ENCODE data around the gene SPATA6L. TPM values are rescaled to one million over a fixed set of nuclear protein-coding genes. Genes with fewer than 3 reads are reported as not detected.

The SPATA6L gene
- polyA plus RNA-seq, 1 donor, result 7.2 TPM

DNA sequence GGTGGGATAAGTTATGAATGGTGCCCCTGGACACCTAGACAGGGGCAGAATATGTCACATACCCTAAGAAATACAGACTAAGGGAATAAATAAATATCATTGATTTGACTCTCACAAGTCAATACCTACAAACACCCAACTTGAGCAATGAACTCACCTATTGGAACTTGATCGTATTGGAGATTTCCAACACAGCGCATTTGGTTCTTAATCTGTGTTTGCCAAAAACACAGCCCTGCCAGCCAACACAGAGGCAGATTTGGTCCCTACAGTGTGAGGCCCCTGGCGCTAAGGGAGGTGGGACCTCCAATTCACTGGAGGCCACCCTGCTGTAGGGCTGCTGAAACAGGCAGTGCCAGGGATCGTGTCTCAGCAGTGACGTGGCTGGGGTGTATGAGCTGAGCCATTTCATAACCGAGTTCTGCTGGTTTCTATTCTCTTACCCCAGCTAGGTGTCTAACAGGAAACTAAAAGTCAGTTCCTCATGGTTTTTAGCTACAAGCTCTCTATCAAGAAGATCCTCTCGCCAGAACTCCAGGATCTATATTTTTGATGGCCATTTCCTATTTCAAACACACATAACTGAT is 91.5 kb downstream of the SPATA6L start:
- DNase-seq, result no peak
- Histone ChIP-seq H3K27me3 (ENCODE audit: control insufficient read depth, insufficient read depth, low read length) (no peaks in the 10 kb centered on the region), H3K27ac (ENCODE audit: low read length) (no peak overlapping the region), H3K4me1 (ENCODE audit: control insufficient read depth, insufficient read depth, low read length) (no peaks in the 10 kb centered on the region), H3K4me3 (ENCODE audit: low read length) (no peak overlapping the region), H3K9me3 (ENCODE audit: control insufficient read depth, low read depth, low read length) (no peaks in the 10 kb centered on the region), H3K36me3 (ENCODE audit: control insufficient read depth, insufficient read depth, low read length) (peaks cover 30% of the 10 kb centered on the region)
- WGBS (ENCODE audit: insufficient coverage, low lambda C conversion rate), result no CpG with 5 or more reads among the region's 7 CpGs

DNA sequence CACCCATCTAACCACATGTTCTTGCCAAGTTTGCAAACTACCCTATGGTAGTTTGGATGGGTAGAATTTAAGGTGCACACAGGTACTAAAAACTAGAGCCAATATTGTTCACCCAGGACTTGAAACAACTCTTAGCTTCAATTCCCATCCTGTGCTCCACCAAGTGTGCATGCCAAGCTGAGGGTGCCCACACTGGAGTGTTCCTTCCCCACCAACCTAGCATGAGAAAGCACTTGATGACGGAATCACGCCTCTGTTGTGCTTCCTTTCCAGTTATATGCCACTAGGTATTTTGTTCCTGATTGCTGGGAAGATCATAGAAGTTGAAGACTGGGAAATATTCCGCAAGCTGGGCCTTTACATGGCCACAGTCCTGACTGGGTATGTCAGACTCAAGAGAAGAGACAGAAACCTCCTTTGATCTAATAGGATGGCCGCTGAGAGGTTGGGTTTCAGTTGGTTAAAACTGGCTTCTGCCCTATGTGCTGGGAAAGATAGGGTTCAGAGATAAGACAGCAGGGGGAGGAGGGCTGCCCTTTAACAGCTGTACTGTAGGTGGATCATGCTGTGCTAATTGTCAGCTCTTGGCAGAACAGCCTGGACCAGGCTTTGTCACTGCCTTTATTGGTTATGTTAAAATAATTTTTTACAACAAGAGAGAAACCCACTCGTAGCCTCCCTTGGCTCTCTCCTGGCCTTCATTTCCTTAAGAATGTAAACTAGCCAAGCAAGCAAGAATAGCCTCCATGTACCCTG is 92.5 kb downstream of the SPATA6L start:
- WGBS (ENCODE audit: insufficient coverage, low lambda C conversion rate), result no CpG with 5 or more reads among the region's 5 CpGs
- Histone ChIP-seq H3K36me3 (ENCODE audit: control insufficient read depth, insufficient read depth, low read length) (peaks cover 34% of the 10 kb centered on the region), H3K27me3 (ENCODE audit: control insufficient read depth, insufficient read depth, low read length) (no peaks in the 10 kb centered on the region), H3K4me3 (ENCODE audit: low read length) (no peak overlapping the region), H3K27ac (ENCODE audit: low read length) (no peak overlapping the region), H3K4me1 (ENCODE audit: control insufficient read depth, insufficient read depth, low read length) (no peaks in the 10 kb centered on the region), H3K9me3 (ENCODE audit: control insufficient read depth, low read depth, low read length) (no peaks in the 10 kb centered on the region)
- no peak for DNase-seq

DNA sequence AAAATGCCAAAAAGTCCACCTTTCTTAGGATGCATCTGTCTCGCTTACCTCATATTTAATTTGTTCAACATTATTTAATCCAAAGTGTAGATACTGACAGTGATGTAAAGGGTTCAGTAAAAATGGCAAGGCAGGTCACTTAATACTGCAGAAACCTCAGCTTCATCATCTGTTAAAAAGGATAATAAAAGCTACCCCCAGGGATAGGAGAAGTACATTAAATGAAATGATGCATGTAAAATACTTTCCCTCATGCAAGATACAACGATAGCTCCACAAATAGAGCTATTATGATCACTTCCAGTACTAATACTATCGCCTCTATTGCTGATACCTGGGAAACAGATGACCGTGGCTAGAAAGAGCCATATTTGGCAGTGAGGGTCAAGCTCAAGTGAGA is 93.1 kb downstream of the SPATA6L start:
- Histone ChIP-seq H3K4me3 (ENCODE audit: low read length) (no peak overlapping the region), H3K27me3 (ENCODE audit: control insufficient read depth, insufficient read depth, low read length) (no peaks in the 10 kb centered on the region), H3K9me3 (ENCODE audit: control insufficient read depth, low read depth, low read length) (no peaks in the 10 kb centered on the region), H3K36me3 (ENCODE audit: control insufficient read depth, insufficient read depth, low read length) (peaks cover 36% of the 10 kb centered on the region), H3K4me1 (ENCODE audit: control insufficient read depth, insufficient read depth, low read length) (no peaks in the 10 kb centered on the region), H3K27ac (ENCODE audit: low read length) (no peak overlapping the region)
- DNase-seq, result no peak
- WGBS (ENCODE audit: insufficient coverage, low lambda C conversion rate), result no CpG with 5 or more reads among the region's 4 CpGs

DNA sequence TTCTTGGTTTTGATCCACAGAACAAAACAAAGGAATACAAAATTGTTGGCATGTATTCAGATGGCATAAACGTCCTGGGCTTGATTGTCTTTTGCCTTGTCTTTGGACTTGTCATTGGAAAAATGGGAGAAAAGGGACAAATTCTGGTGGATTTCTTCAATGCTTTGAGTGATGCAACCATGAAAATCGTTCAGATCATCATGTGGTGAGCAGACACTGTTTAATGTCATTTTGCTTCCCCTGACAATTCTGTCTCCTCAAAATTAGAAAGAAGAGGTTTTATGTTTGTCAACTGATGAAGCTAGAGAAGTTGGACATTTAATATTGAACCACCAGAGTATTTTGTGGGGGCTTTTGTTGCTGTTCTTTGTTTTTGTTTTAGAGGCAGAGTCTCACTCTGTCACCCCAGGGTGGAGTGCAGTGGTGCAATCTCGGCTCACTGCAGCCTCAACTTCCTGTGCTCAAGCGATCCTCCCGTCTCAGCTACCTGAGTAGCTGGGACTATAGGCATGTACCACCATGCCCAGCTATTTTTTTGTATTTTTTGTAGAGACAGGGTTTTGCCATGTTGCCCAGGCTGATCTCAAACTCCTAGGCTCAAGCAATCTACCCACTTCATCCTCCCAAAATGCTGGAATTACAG is 94.0 kb downstream of the SPATA6L start:
- no peak overlapping the region for H3K27ac ChIP-seq (ENCODE audit: low read length)
- no peaks in the 10 kb centered on the region for H3K9me3 ChIP-seq (ENCODE audit: control insufficient read depth, low read depth, low read length)
- WGBS (ENCODE audit: insufficient coverage, low lambda C conversion rate), result 80% methylated on average over 1 of the region's 5 CpGs
- H3K27me3 ChIP-seq (ENCODE audit: control insufficient read depth, insufficient read depth, low read length), result no peaks in the 10 kb centered on the region
- no peaks in the 10 kb centered on the region for H3K4me1 ChIP-seq (ENCODE audit: control insufficient read depth, insufficient read depth, low read length)
- no peak for DNase-seq
- peaks cover 40% of the 10 kb centered on the region for H3K36me3 ChIP-seq (ENCODE audit: control insufficient read depth, insufficient read depth, low read length)
- H3K4me3 ChIP-seq (ENCODE audit: low read length), result no peak overlapping the region

DNA sequence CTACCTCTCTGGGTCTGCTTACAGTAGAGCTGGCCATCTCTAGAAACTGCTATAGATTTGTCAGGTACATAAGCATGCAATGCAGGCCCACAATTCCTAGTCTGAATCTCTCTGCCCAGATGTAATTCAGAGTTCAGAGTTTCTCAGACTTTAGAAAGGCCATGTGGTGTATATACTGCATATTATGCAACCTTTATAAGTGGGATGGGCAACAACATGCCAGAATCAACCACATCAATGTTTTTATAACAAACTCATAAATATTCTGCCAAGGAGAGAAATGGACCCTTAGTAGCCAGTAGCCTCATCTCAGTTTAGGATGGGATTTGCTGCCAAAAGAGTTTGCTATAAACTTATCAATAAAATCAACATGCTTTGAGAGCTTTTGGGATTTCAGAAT is 97.2 kb downstream of the SPATA6L start:
- no peaks in the 10 kb centered on the region for H3K4me1 ChIP-seq (ENCODE audit: control insufficient read depth, insufficient read depth, low read length)
- H3K27ac ChIP-seq (ENCODE audit: low read length), result no peak overlapping the region
- H3K4me3 ChIP-seq (ENCODE audit: low read length), result no peak overlapping the region
- no peaks in the 10 kb centered on the region for H3K9me3 ChIP-seq (ENCODE audit: control insufficient read depth, low read depth, low read length)
- no peaks in the 10 kb centered on the region for H3K27me3 ChIP-seq (ENCODE audit: control insufficient read depth, insufficient read depth, low read length)
- H3K36me3 ChIP-seq (ENCODE audit: control insufficient read depth, insufficient read depth, low read length), result peaks cover 33% of the 10 kb centered on the region
- DNase-seq, result no peak

DNA sequence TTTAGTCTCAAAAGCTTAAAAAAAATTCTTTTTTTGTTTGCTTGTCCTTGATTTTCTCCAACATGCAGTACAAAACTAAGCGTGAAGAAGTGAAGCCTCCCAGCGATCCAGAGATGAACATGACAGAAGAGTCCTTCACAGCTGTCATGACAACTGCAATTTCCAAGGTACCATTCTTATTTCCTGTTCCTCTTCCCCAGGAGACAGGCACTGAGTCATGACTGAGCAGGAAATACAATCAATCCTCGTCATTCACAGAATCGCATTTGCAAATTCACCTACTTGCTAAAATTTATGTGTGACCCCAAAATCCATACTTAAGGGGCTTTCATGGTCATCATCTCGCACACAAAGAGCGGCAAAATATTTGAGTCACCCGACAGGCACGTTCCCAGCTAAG is 98.7 kb downstream of the SPATA6L start:
- H3K4me1 ChIP-seq (ENCODE audit: control insufficient read depth, insufficient read depth, low read length), result no peaks in the 10 kb centered on the region
- H3K9me3 ChIP-seq (ENCODE audit: control insufficient read depth, low read depth, low read length), result no peaks in the 10 kb centered on the region
- H3K27me3 ChIP-seq (ENCODE audit: control insufficient read depth, insufficient read depth, low read length), result no peaks in the 10 kb centered on the region
- no peak overlapping the region for H3K27ac ChIP-seq (ENCODE audit: low read length)
- no peak for DNase-seq
- H3K4me3 ChIP-seq (ENCODE audit: low read length), result no peak overlapping the region
- H3K36me3 ChIP-seq (ENCODE audit: control insufficient read depth, insufficient read depth, low read length), result peaks cover 27% of the 10 kb centered on the region
- WGBS (ENCODE audit: insufficient coverage, low lambda C conversion rate), result 97% methylated on average over 5 of the region's 8 CpGs

DNA sequence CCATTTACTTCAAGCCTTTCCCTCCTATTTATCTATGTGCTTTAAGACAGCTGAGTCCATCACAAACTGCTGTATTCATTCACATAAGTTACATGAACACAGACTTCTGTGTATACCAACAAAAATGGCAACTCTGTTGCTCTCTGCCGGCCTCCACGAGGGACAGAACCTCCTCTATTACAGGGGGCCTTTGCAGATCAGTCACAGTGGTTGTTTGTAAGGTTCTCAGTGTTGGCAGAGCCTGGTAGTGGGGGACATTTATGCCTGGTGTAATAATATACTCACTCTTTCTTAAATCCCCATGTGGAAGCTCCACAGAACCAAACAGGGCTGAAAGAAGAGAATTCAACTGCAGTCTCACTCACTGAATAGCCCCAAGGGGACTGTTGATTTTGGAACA is 99.5 kb downstream of the SPATA6L start:
- DNase-seq, result no peak
- no peak overlapping the region for H3K27ac ChIP-seq (ENCODE audit: low read length)
- no peak overlapping the region for H3K4me3 ChIP-seq (ENCODE audit: low read length)
- H3K27me3 ChIP-seq (ENCODE audit: control insufficient read depth, insufficient read depth, low read length), result no peaks in the 10 kb centered on the region
- no peaks in the 10 kb centered on the region for H3K9me3 ChIP-seq (ENCODE audit: control insufficient read depth, low read depth, low read length)
- peaks cover 27% of the 10 kb centered on the region for H3K36me3 ChIP-seq (ENCODE audit: control insufficient read depth, insufficient read depth, low read length)
- H3K4me1 ChIP-seq (ENCODE audit: control insufficient read depth, insufficient read depth, low read length), result no peaks in the 10 kb centered on the region
- WGBS (ENCODE audit: insufficient coverage, low lambda C conversion rate), result no CpG with 5 or more reads among the region's 2 CpGs

- H3K9me3 ChIP-seq (ENCODE audit: control insufficient read depth, low read depth, low read length), result no peaks in the 10 kb centered on the region
- peaks cover 24% of the 10 kb centered on the region for H3K36me3 ChIP-seq (ENCODE audit: control insufficient read depth, insufficient read depth, low read length)
- H3K4me1 ChIP-seq (ENCODE audit: control insufficient read depth, insufficient read depth, low read length), result no peaks in the 10 kb centered on the region
- DNase-seq, result no peak
- H3K4me3 ChIP-seq (ENCODE audit: low read length), result no peak overlapping the region
- H3K27me3 ChIP-seq (ENCODE audit: control insufficient read depth, insufficient read depth, low read length), result no peaks in the 10 kb centered on the region
- no CpG with 5 or more reads among the region's 2 CpGs for WGBS (ENCODE audit: insufficient coverage, low lambda C conversion rate)
- no peak overlapping the region for H3K27ac ChIP-seq (ENCODE audit: low read length)
These were observed 103.2 kb downstream of the SPATA6L start for GRCh38 chr9:4563105-4563504.

GRCh38 chr9:4559261-4560182 is 106.8 kb downstream of the SPATA6L start:
- Histone ChIP-seq H3K4me3 (ENCODE audit: low read length) (no peak overlapping the region), H3K27ac (ENCODE audit: low read length) (no peak overlapping the region), H3K4me1 (ENCODE audit: control insufficient read depth, insufficient read depth, low read length) (no peaks in the 10 kb centered on the region), H3K27me3 (ENCODE audit: control insufficient read depth, insufficient read depth, low read length) (no peaks in the 10 kb centered on the region), H3K36me3 (ENCODE audit: control insufficient read depth, insufficient read depth, low read length) (peaks cover 8% of the 10 kb centered on the region), H3K9me3 (ENCODE audit: control insufficient read depth, low read depth, low read length) (no peaks in the 10 kb centered on the region)
- DNase-seq, result no peak
- 100% methylated on average over 1 of the region's 8 CpGs for WGBS (ENCODE audit: insufficient coverage, low lambda C conversion rate)

DNA sequence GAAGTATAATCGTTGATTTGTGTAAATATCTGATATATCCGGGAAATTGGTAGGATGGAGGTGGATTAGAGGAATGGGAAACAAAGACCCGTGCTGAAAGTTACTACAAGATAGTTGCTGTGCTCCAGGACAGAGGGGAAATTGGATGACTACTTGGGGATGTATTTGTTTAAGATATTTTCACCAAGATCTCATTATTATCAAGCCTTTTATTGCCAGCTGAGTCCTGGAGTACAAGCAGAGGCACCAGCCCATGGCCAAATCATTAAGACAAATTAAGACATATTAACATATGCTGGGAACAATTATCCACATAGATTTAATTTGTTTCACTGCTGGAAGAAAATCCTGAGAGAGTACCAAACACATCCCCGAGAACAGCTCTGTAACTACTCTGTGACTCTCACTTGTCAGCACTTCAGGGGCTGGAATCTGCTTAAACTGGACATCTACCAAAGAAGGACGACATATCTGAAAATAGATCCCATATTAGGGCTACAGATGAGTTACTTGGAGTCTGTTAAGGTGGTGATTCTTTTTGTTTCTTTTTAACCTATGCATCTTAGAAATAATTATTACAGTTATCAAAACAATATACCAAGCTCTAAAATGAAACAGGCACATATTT is 107.8 kb downstream of the SPATA6L start:
- Histone ChIP-seq H3K27ac (ENCODE audit: low read length) (no peak overlapping the region), H3K27me3 (ENCODE audit: control insufficient read depth, insufficient read depth, low read length) (no peaks in the 10 kb centered on the region), H3K9me3 (ENCODE audit: control insufficient read depth, low read depth, low read length) (no peaks in the 10 kb centered on the region), H3K4me3 (ENCODE audit: low read length) (no peak overlapping the region), H3K36me3 (ENCODE audit: control insufficient read depth, insufficient read depth, low read length) (peaks cover 4% of the 10 kb centered on the region), H3K4me1 (ENCODE audit: control insufficient read depth, insufficient read depth, low read length) (no peaks in the 10 kb centered on the region)
- 62% methylated on average over 3 of the region's 5 CpGs for WGBS (ENCODE audit: insufficient coverage, low lambda C conversion rate)
- no peak for DNase-seq
